H1 (cell line): ENCODE measurements around the gene NPR2. TPM values are rescaled to one million over a fixed set of nuclear protein-coding genes. Genes with fewer than 3 reads are reported as not detected.

Source experiments
- CTCF ChIA-PET: fragments of 300-600 bp; sonication (Branson Sonifier 250); formaldehyde crosslinking; loops from one replicate; lab custom pipeline; 2021; ENCODE audit not compliant: partially characterized antibody; lab: Charles Lee
- POLR2A ChIA-PET: fragments of 300-600 bp; sonication (Branson Sonifier 250); formaldehyde crosslinking; loops from one replicate; lab custom pipeline; 2021; ENCODE audit warnings: inconsistent platforms; ENCODE audit not compliant: partially characterized antibody; lab: Charles Lee
- DNase-seq, 2 experiments: peaks; one replicate each; pipeline versions ENCODE4 v3.0.0 to v3.0.0-alpha.2; 2010 to 2022; ENCODE audit warnings: low spot score in 2 of 2, low read depth in 1 of 2, mixed read lengths in 1 of 2
- FAIRE-seq: peaks from 2 replicates; lab custom pipeline; 2011; peaks lifted over from hg19 to GRCh38; lab: Jason Lieb, UNC
- H2AFZ ChIP-seq: 2 replicates; pipeline ENCODE4 v1.8.1; 2012; ENCODE audit warnings: low read length, inconsistent platforms
- H2AK5ac ChIP-seq: 2 replicates; pipeline ENCODE4 v1.6.1; 2013; ENCODE audit warnings: low read depth, low read length
- H2BK120ac ChIP-seq: replicated peaks from 2 replicates; pipeline ENCODE3; 2013; ENCODE audit warnings: low read depth, low read length, inconsistent platforms
- H2BK12ac ChIP-seq: 2 replicates; pipeline ENCODE4 v1.6.1; 2013; ENCODE audit warnings: low read depth, low read length
- H2BK15ac ChIP-seq: 2 replicates; pipeline ENCODE4 v1.6.1; 2013; ENCODE audit warnings: low read length
- H2BK20ac ChIP-seq: 2 replicates; pipeline ENCODE4 v1.6.1; 2013; ENCODE audit warnings: low read length
- H2BK5ac ChIP-seq: 2 replicates; pipeline ENCODE4 v1.6.1; 2013; ENCODE audit warnings: low read depth, low read length
- H3K14ac ChIP-seq: 2 replicates; pipeline ENCODE4 v1.6.1; 2013; ENCODE audit warnings: inconsistent platforms; ENCODE audit not compliant: insufficient read length
- H3K18ac ChIP-seq: 2 replicates; pipeline ENCODE4 v1.6.1; 2013; ENCODE audit warnings: low read length; ENCODE audit errors: extremely low read depth
- H3K23ac ChIP-seq: 2 replicates; pipeline ENCODE4 v1.6.1; 2013; ENCODE audit warnings: inconsistent platforms; ENCODE audit not compliant: insufficient read length
- H3K23me2 ChIP-seq: 2 replicates; pipeline ENCODE4 v1.6.1; 2013; ENCODE audit warnings: low read depth, low read length
- H3K27ac ChIP-seq: 2 replicates; pipeline ENCODE4 v1.6.1; 2011; ENCODE audit warnings: low read depth, low read length, inconsistent platforms
- H3K27me3 ChIP-seq, 4 experiments: replicated peaks in 1 of 4; 1 replicate in 1 of 4; 2 replicates in 3 of 4; pipeline versions ENCODE4 v1.6.1 to v1.8.1; 2011 to 2013; ENCODE audit warnings: low read length in 3 of 4, mild to moderate bottlenecking in 3 of 4, inconsistent platforms in 2 of 4, mixed read lengths in 2 of 4, moderate library complexity in 1 of 4; ENCODE audit not compliant: control insufficient read depth in 3 of 4, insufficient read depth in 3 of 4; ENCODE audit errors: extremely low read depth in 1 of 4
- H3K36me3 ChIP-seq, 4 experiments: 2 replicates each; pipeline versions ENCODE4 v1.6.1 to v1.8.1; 2011 to 2013; ENCODE audit warnings: mild to moderate bottlenecking in 4 of 4, low read length in 3 of 4, moderate library complexity in 2 of 4, control low read depth in 1 of 4, inconsistent platforms in 1 of 4; ENCODE audit not compliant: insufficient read depth in 4 of 4, control insufficient read depth in 2 of 4
- H3K4ac ChIP-seq: replicated peaks from 2 replicates; pipeline ENCODE3; 2013; ENCODE audit warnings: low read length, low read depth, mixed read lengths, inconsistent platforms; ENCODE audit not compliant: insufficient read length
- H3K4me1 ChIP-seq, 4 experiments: replicated peaks in 1 of 4; 1 replicate in 1 of 4; 2 replicates in 3 of 4; pipeline versions ENCODE4 v1.6.1 to v1.8.1; 2011 to 2013; ENCODE audit warnings: low read length in 3 of 4, inconsistent platforms in 2 of 4, mixed read lengths in 1 of 4; ENCODE audit not compliant: insufficient read depth in 4 of 4, control insufficient read depth in 3 of 4
- H3K4me2 ChIP-seq, 2 experiments: 2 replicates each; pipeline versions ENCODE4 v1.6.1 to v1.8.1; 2011 to 2013; ENCODE audit warnings: low read depth in 2 of 2, low read length in 2 of 2, control low read depth in 1 of 2, inconsistent platforms in 1 of 2, mild to moderate bottlenecking in 1 of 2; ENCODE audit not compliant: insufficient read depth in 1 of 2
- H3K4me3 ChIP-seq, 4 experiments: fragments of 200-600, 300-600 bp in 1 of 4; sonication (generic), shearing (Covaris generic), sonication (Bioruptor Twin) in 1 of 4; 2 replicates each; pipeline versions ENCODE4 v1.5.1 to v1.8.1; 2011 to 2016; ENCODE audit warnings: low read length in 4 of 4, low read depth in 3 of 4, control low read depth in 2 of 4, inconsistent platforms in 2 of 4, mild to moderate bottlenecking in 2 of 4, mixed read lengths in 1 of 4, moderate library complexity in 1 of 4; ENCODE audit not compliant: insufficient read depth in 2 of 4; ENCODE audit errors: extremely low read depth in 1 of 4
- H3K56ac ChIP-seq: replicated peaks from 2 replicates; pipeline ENCODE3; 2013; ENCODE audit warnings: low read depth, mild to moderate bottlenecking, mixed read lengths, low read length, inconsistent platforms; ENCODE audit not compliant: insufficient read length
- H3K79me1 ChIP-seq: 2 replicates; pipeline ENCODE4 v1.6.1; 2013; ENCODE audit warnings: low read depth, low read length, control low read depth
- H3K79me2 ChIP-seq, 2 experiments: 2 replicates each; pipeline versions ENCODE4 v1.6.1 to v1.8.1; 2012 to 2013; ENCODE audit warnings: low read length in 2 of 2, mild to moderate bottlenecking in 2 of 2, inconsistent platforms in 1 of 2; ENCODE audit not compliant: insufficient read depth in 2 of 2, control insufficient read depth in 1 of 2
- H3K9ac ChIP-seq, 4 experiments: replicated peaks in 1 of 4; 1 replicate in 1 of 4; 2 replicates in 3 of 4; pipeline versions ENCODE4 v1.6.1 to v1.8.1; 2011 to 2013; ENCODE audit warnings: low read depth in 3 of 4, low read length in 3 of 4, control low read depth in 2 of 4, mild to moderate bottlenecking in 2 of 4, moderate library complexity in 2 of 4, inconsistent platforms in 1 of 4; ENCODE audit errors: extremely low read depth in 1 of 4
- H3K9me3 ChIP-seq, 2 experiments: 2 replicates each; pipeline versions ENCODE4 v1.6.1 to v1.8.1; 2012 to 2013; ENCODE audit warnings: mild to moderate bottlenecking in 2 of 2, moderate library complexity in 2 of 2, control low read depth in 1 of 2, inconsistent platforms in 1 of 2, low read depth in 1 of 2, low read length in 1 of 2, mixed read lengths in 1 of 2; ENCODE audit not compliant: insufficient read depth in 2 of 2
- H4K20me1 ChIP-seq, 2 experiments: replicated peaks in 1 of 2; 2 replicates each; pipeline versions ENCODE3 to v1.8.1; 2011 to 2013; ENCODE audit warnings: inconsistent platforms in 2 of 2, low read length in 2 of 2, mild to moderate bottlenecking in 1 of 2; ENCODE audit not compliant: insufficient read depth in 2 of 2, control insufficient read depth in 1 of 2
- H4K5ac ChIP-seq: 2 replicates; pipeline ENCODE4 v1.6.1; 2013; ENCODE audit warnings: low read length, low read depth, mixed read lengths, inconsistent platforms; ENCODE audit not compliant: insufficient read length
- H4K8ac ChIP-seq: 2 replicates; pipeline ENCODE4 v1.8.0; 2013; ENCODE audit warnings: mild to moderate bottlenecking, moderate library complexity, low read length, inconsistent platforms; ENCODE audit not compliant: insufficient read depth; ENCODE audit errors: extremely low read depth
- H4K91ac ChIP-seq: replicated peaks from 2 replicates; pipeline ENCODE3; 2013; ENCODE audit warnings: low read length, mixed read lengths, inconsistent platforms; ENCODE audit not compliant: insufficient read length
- WGBS, 2 experiments: shearing (Covaris generic) in 1 of 2; methylation state at CpG; one replicate each; pipeline versions ENCODE4 v1.1.6 to v1.1.7; 2013 to 2015; ENCODE audit warnings: low lambda C conversion rate in 2 of 2, mixed read lengths in 2 of 2, inconsistent platforms in 1 of 2, low coverage in 1 of 2, missing lambda C conversion rate in 1 of 2; ENCODE audit not compliant: insufficient replicate concordance in 2 of 2, insufficient coverage in 1 of 2, insufficient read length in 1 of 2; ENCODE audit errors: extremely low coverage in 1 of 2, missing lambda C conversion rate in 1 of 2; 5-methylcytosine and 5-hydroxymethylcytosine counted together
- polyA plus RNA-seq, 7 experiments: library from polyadenylated mRNA; depleted of rRNA in 3 of 7; stranded (reverse) in 5 of 7; unstranded in 2 of 7; fragments of >200 nt in 5 of 7; fragments of 200-250 nt in 2 of 7; gene quantifications; 1 replicate in 5 of 7; 2 replicates in 1 of 7; 4 replicates in 1 of 7; pipeline versions ENCODE4 v1.2.1 to v1.2.3, GENCODE V29; 2011 to 2013; ENCODE audit warnings: missing spikeins in 2 of 7, mixed read lengths in 2 of 7
- total RNA-seq: library from RNA; stranded (reverse); fragmentation: NEBNext Ultra II Directional; extraction: Animal tissue kit (Norgen Biotek cat#: 25700); gene quantifications from 2 replicates; pipeline ENCODE4 v1.2.1, GENCODE V29; 2021

Gene NPR2
- total and polyA plus RNA-seq, 2 of the 8 experiments (the other 6 are each of a cell fraction or from before 2014, with no cell fraction given): 11.0 to 17.0 TPM

- Histone ChIP-seq H3K4ac (no peak within 1 kb of the TSS), H3K23me2 (peaks cover 4% of the 10 kb centered on the region), H4K20me1 (peaks cover 0 to 2% of the 10 kb centered on the region in 2 experiments), H3K4me2 (peak within 1 kb of the TSS; percentile 88 to 90), H3K9me3 (no peaks in the 10 kb centered on the region), H3K23ac (no peak within 1 kb of the TSS), H3K14ac (no peak within 1 kb of the TSS), H3K27me3 (peaks cover 0 to 3% (median 2%) of the 10 kb centered on the region in 4 experiments; a peak in 1 of 7 replicates), H4K5ac (no peak within 1 kb of the TSS), H3K36me3 (peaks cover 0 to 4% (median 0%) of the 10 kb centered on the region in 4 experiments; a peak in 2 of 8 replicates), H2BK12ac (peak within 1 kb of the TSS; percentile 43; the same call in 1 of the 2 replicates), H2BK120ac (no peak within 1 kb of the TSS), H2BK20ac (no peak within 1 kb of the TSS), H4K91ac (peak within 1 kb of the TSS; percentile 34), H4K8ac (no peak within 1 kb of the TSS; the same call in 1 of the 2 replicates), H2AFZ (peak within 1 kb of the TSS; percentile 95), H3K56ac (no peak within 1 kb of the TSS), H3K4me3 (peak within 1 kb of the TSS; percentile 42 to 65 (median 54); a peak in 7 of 8 replicates), H3K79me2 (no peaks in the 10 kb centered on the region), H3K4me1 (peaks cover 0 to 7% (median 4%) of the 10 kb centered on the region in 4 experiments; a peak in 6 of 7 replicates), H3K9ac (peak within 1 kb of the TSS in 2 of 4 experiments; percentile 20 to 79; a peak in 2 of 7 replicates), H2BK5ac (no peak within 1 kb of the TSS), H3K27ac (no peak within 1 kb of the TSS), H3K18ac (peak within 1 kb of the TSS; percentile 51; the same call in 1 of the 2 replicates), H2AK5ac (no peak within 1 kb of the TSS), H2BK15ac (no peak within 1 kb of the TSS), H3K79me1 (no peaks in the 10 kb centered on the region)
- peak; percentile 85 to 91 for DNase-seq
- 6% methylated on average over 28 of the region's 28 CpGs; no CpG with 5 or more reads in 1 of the 2 experiments for WGBS, 2 experiments
- FAIRE-seq: peak; percentile 92
- ChIA-PET CTCF (interaction anchor here (0.6 to 6.2 kb wide), 18 partner anchors 12 to 260 kb away, joined by 3 to 115 read pairs (median 4); partner anchors contain the start of genes CCDC107, CREB3, FAM221B and MSMP), POLR2A (interaction anchor here (0.7 to 4.5 kb wide), 9 partner anchors 8 to 84 kb away, joined by 3 to 38 read pairs (median 4); partner anchors contain the start of genes CREB3, FAM221B, GBA2 and NPR2)
Measured at GRCh38 chr9:35812025-35812602, 20.7 kb downstream of the NPR2 start, which contains the start of gene SPAG8. TSS of gene SPAG8 (minus strand) at chr9:35812262. CDS start at chr9:35812147, 115 bp downstream.
